Naive thymus-derived CD4-positive, alpha-beta T cell (primary cell): Measurements from ENCODE around the gene NPAS2. TPM values are rescaled to one million over a fixed set of nuclear protein-coding genes. Genes with fewer than 3 reads are reported as not detected.
A peak's percentile ranks its signal among the peaks of the same experiment; 100 is the strongest.

Source experiments
- ATAC-seq: fragments of 150-1000 bp; cut with Tn5 transposase; 2 replicates; pipeline ENCODE4 v1.10.0; 2021; ENCODE audit warnings: mild to moderate bottlenecking, moderate library complexity
- CTCF ChIA-PET: fragments of 350-600 bp; sonication (Branson Sonifier 250); formaldehyde crosslinking; loops from one replicate; lab custom pipeline; 2021; ENCODE audit warnings: antibody characterized with exemption; lab: Charles Lee
- POLR2A ChIA-PET: fragments of 350-600 bp; sonication (Branson Sonifier 250); formaldehyde crosslinking; loops from one replicate; lab custom pipeline; 2021; ENCODE audit warnings: antibody characterized with exemption, inconsistent platforms; lab: Charles Lee
- DNase-seq, 9 donors: peaks; one replicate each; pipeline versions ENCODE4 v3.0.0 to v3.0.0-alpha.2; 2020 to 2022; ENCODE audit warnings: mixed read lengths in 1 of 9
- H3K27ac ChIP-seq: one replicate; pipeline ENCODE4 v1.7.0; 2013; ENCODE audit warnings: mild to moderate bottlenecking, low read depth, low read length, moderate library complexity
- H3K27me3 ChIP-seq, 2 donors: one replicate each; pipeline ENCODE4 v1.7.0; 2013; ENCODE audit warnings: low read length in 2 of 2, mild to moderate bottlenecking in 2 of 2, moderate library complexity in 2 of 2; ENCODE audit not compliant: control insufficient read depth in 2 of 2, insufficient read depth in 2 of 2
- H3K36me3 ChIP-seq, 3 experiments: 1 replicate in 2 of 3; 2 replicates in 1 of 3; pipeline ENCODE4 v1.7.0; 2013; ENCODE audit warnings: low read length in 3 of 3, mild to moderate bottlenecking in 3 of 3, moderate library complexity in 1 of 3; ENCODE audit not compliant: insufficient read depth in 3 of 3, control insufficient read depth in 2 of 3
- H3K4me1 ChIP-seq, 2 donors: one replicate each; pipeline ENCODE4 v1.7.0; 2013; ENCODE audit warnings: low read length in 2 of 2, mild to moderate bottlenecking in 2 of 2, moderate library complexity in 1 of 2; ENCODE audit not compliant: control insufficient read depth in 2 of 2, insufficient read depth in 2 of 2
- H3K4me3 ChIP-seq: 2 replicates; pipeline ENCODE4 v1.7.0; 2013; ENCODE audit warnings: mild to moderate bottlenecking, low read length
- H3K9me3 ChIP-seq, 3 experiments: 1 replicate in 2 of 3; 2 replicates in 1 of 3; pipeline ENCODE4 v1.7.0; 2013; ENCODE audit warnings: low read length in 3 of 3; ENCODE audit not compliant: control insufficient read depth in 2 of 3
- H3K27ac Mint-ChIP-seq, 9 donors: one replicate each; pipeline ENCODE4 v1.8.0; 2020 to 2022; ENCODE audit warnings: mixed read lengths in 9 of 9, mild to moderate bottlenecking in 8 of 9, moderate library complexity in 5 of 9, inconsistent platforms in 2 of 9
- H3K27me3 Mint-ChIP-seq, 5 donors: one replicate each; pipeline ENCODE4 v1.8.0; 2021 to 2022; ENCODE audit warnings: mixed read lengths in 5 of 5, mild to moderate bottlenecking in 1 of 5
- H3K36me3 Mint-ChIP-seq, 5 donors: one replicate each; pipeline ENCODE4 v1.8.0; 2020 to 2022; ENCODE audit warnings: mixed read lengths in 5 of 5, mild to moderate bottlenecking in 3 of 5, inconsistent platforms in 1 of 5
- H3K4me1 Mint-ChIP-seq, 7 donors: one replicate each; pipeline ENCODE4 v1.8.0; 2020 to 2022; ENCODE audit warnings: mixed read lengths in 7 of 7, mild to moderate bottlenecking in 3 of 7, inconsistent platforms in 1 of 7
- H3K4me3 Mint-ChIP-seq, 10 donors: one replicate each; pipeline ENCODE4 v1.8.0; 2020 to 2022; ENCODE audit warnings: mild to moderate bottlenecking in 10 of 10, mixed read lengths in 10 of 10, moderate library complexity in 6 of 10, inconsistent platforms in 2 of 10
- H3K9me3 Mint-ChIP-seq, 11 donors: one replicate each; pipeline ENCODE4 v1.8.0; 2020 to 2022; ENCODE audit warnings: mixed read lengths in 11 of 11, mild to moderate bottlenecking in 4 of 11, inconsistent platforms in 1 of 11, moderate library complexity in 1 of 11
- intact Hi-C, 2 donors: fragments of 100-400 bp; cut with micrococcal nuclease; formaldehyde crosslinking; loops; one replicate each; pipeline ENCODE4 v1.15.1; 2023
- polyA plus RNA-seq, 2 donors: library from polyadenylated mRNA; unstranded; fragments of 300-500 nt; fragmentation: Illumina TruSeq; gene quantifications; one replicate each; pipeline ENCODE4 v1.2.3, GENCODE V29; 2021
- total RNA-seq, 6 experiments: library from RNA in 5 of 6; stranded (reverse) in 5 of 6; gene quantifications; 1 replicate in 5 of 6; 2 replicates in 1 of 6; pipeline ENCODE4 v1.2.3 and lab custom pipeline; 2021 to 2026

The NPAS2 gene
- total and polyA plus RNA-seq, 7 experiments from 2014 or later, result 1.2 to 15.0 (median 8.3) TPM

DNA sequence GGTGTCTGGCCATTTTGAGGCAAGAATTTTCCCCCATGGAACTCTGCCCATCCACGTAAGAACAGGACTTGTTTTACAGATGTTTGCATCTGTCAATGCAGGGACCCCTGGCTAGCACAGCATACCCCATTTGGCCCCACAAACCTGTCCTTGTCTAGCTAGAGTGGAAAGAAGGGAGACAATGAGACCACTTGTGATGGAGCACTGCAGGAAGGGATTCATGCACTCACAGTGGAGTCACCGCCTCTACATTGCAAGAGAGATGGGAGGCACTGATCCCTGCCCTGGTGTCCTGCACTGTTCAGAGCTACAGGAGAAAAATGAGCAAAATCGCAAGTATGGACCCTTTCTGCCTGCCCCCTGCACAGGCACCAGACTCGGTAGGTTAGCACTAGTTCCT is 32.5 kb downstream of the NPAS2 start:
- Mint-ChIP-seq H3K27ac (no peak overlapping the region), H3K4me3 (no peak overlapping the region), H3K9me3 (no peaks in the 10 kb centered on the region), H3K27me3 (peaks cover 0 to 13% (median 0%) of the 10 kb centered on the region in 5 donors), H3K36me3 (peaks cover 0 to 4% (median 3%) of the 10 kb centered on the region in 5 donors), H3K4me1 (peaks cover 0 to 24% (median 4%) of the 10 kb centered on the region in 7 donors)
- no peaks in the 10 kb centered on the region for H3K36me3 ChIP-seq
- no peak overlapping the region for H3K4me3 ChIP-seq
- H3K27me3 ChIP-seq, result no peaks in the 10 kb centered on the region
- no peaks in the 10 kb centered on the region for H3K4me1 ChIP-seq
- ChIA-PET POLR2A (no interaction called here), CTCF (interaction anchor here (1.0 kb wide), 1 partner anchor 11 kb away, joined by 3 read pairs; no protein-coding TSS in a partner anchor)
- ATAC-seq (no peak), DNase-seq (no peak)
- intact Hi-C loops, result no loop called here
- H3K9me3 ChIP-seq, result no peaks in the 10 kb centered on the region
- no peak overlapping the region for H3K27ac ChIP-seq

DNA sequence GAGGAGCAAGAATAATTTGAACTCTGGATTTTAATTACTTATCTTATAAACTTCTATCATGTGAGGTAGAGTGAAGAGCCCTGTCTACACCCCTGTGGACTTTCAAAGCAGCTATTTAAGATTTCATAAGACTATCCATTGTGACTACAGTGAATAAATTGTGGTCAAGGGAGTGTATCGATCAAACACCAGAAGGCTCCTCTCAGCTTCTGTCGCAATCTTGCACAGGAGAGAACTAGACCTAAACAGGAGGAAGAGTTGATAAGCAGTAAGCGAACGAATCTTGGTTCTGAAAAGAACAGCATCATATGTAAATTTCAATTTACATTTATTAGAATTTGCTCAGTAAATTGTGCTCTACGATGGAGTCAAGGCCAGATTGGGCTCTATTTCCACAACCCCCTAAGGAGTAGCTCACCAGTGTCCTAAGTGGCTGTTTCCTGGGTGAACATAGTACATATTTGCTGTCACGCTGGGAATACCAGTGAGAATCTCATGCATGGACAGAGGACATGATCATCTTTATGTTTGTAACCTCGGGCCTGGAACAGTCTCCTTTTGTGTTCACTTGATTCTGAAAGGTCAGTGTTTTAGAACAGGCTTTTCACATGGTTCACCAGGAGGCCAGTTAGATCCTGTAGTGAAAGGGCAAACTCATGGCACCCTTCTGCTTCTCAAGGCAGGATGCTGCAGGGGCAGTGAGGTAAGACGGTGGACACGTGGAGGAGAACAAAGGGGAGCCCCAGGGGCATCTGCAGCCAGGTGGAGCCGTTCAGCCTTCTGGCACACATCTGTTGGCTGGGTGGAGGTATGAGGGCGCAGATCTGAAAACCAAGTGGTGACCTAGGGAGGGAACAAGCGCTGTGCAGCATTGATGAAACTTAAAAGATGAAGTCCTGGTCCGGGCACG is 33.3 kb downstream of the NPAS2 start:
- no peak overlapping the region for H3K27ac Mint-ChIP-seq
- intact Hi-C loops, result no loop called here
- Histone ChIP-seq H3K4me1 (no peaks in the 10 kb centered on the region), H3K9me3 (no peaks in the 10 kb centered on the region), H3K27me3 (no peaks in the 10 kb centered on the region), H3K36me3 (no peaks in the 10 kb centered on the region), H3K4me3 (no peak overlapping the region), H3K27ac (no peak overlapping the region)
- H3K9me3 Mint-ChIP-seq, result no peaks in the 10 kb centered on the region
- ChIA-PET CTCF (interaction anchor here (1.0 kb wide), 1 partner anchor 10 kb away, joined by 3 read pairs; no protein-coding TSS in a partner anchor), POLR2A (no interaction called here)
- H3K4me1 Mint-ChIP-seq, result peaks cover 0 to 24% (median 5%) of the 10 kb centered on the region in 7 donors
- DNase-seq, result no peak
- ATAC-seq, result no peak
- no peak overlapping the region for H3K4me3 Mint-ChIP-seq
- H3K36me3 Mint-ChIP-seq, result peaks cover 0 to 4% (median 0%) of the 10 kb centered on the region in 5 donors
- H3K27me3 Mint-ChIP-seq, result peaks cover 0 to 13% (median 0%) of the 10 kb centered on the region in 5 donors

DNA sequence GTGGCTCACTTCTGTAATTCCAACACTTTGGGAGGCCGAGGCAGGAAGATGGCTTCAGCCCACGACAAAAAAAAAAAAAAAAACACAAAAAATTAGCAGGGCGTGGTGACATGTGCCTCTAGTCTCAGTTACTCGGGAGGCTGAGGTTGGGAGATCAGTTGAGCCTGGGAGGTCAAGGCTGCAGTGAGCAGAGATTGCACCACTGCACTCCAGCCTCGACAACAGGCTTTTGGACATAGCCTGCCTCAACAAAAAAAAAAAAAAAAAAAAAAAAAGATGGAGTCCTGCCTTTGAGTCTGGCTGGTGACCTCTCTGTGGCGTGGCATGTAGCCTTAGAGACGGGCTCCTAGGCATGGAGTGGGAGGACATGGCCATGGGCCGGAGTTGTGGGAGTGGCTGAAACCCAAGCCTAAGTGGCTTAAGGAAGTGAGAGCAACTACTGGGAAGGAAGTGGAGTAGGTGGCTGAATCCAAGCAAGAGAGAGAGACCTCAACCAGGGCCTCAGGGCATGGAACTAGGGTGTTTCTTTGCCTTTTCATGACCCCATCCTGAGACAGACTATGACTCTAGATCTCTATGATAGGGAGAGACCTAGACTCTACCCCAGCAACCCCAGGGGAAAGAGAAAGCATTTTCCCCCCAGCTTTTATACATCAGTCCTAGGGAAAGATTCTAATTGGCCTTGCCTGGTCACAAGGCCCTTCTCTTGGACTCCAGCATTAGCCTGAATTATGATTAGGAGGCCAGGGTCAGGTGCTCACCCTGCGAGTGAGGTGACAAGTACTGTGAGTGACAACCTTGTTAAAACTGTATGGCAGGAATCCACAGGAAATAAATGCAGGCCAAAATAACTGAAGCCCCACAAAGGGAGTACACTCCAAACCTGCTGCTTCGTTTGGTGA is 34.2 kb downstream of the NPAS2 start:
- intact Hi-C loops, result no loop called here
- H3K27ac Mint-ChIP-seq, result no peak overlapping the region
- POLR2A ChIA-PET, result no interaction called here

DNA sequence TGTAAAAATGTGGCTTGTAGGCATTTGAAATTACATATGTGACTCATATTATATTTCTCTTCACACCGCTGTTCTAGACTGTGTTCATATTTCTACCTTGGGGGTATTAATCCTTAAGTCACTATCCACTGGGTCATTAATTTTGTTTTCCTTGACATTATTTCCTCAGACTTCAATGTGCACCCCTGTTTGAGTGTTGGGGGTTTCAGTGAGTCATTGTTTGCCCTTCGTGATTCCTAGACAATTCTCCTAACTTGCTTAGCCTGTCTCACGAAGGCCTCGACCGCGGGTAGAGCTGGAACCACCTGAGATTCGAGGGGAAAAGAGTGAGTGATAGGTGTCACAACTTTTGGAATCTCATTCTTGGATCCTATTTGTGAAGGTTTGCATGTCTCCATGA is 35.1 kb downstream of the NPAS2 start:
- H3K4me3 Mint-ChIP-seq, result no peak overlapping the region
- Histone ChIP-seq H3K4me3 (no peak overlapping the region), H3K9me3 (no peaks in the 10 kb centered on the region), H3K4me1 (no peaks in the 10 kb centered on the region), H3K27me3 (no peaks in the 10 kb centered on the region), H3K36me3 (no peaks in the 10 kb centered on the region), H3K27ac (no peak overlapping the region)
- H3K27me3 Mint-ChIP-seq, result peaks cover 0 to 4% (median 0%) of the 10 kb centered on the region in 5 donors
- H3K4me1 Mint-ChIP-seq, result peaks cover 0 to 27% (median 7%) of the 10 kb centered on the region in 7 donors
- no peaks in the 10 kb centered on the region for H3K9me3 Mint-ChIP-seq
- ATAC-seq (no peak), DNase-seq (no peak)
- POLR2A ChIA-PET, result no interaction called here
- intact Hi-C loops, result no loop called here
- CTCF ChIA-PET, result no interaction called here
- H3K27ac Mint-ChIP-seq, result no peak overlapping the region
- peaks cover 0 to 4% (median 0%) of the 10 kb centered on the region in 5 donors for H3K36me3 Mint-ChIP-seq

More for the DNA sequence above, 34.2 kb downstream of the NPAS2 start:
- Histone ChIP-seq H3K36me3 (no peaks in the 10 kb centered on the region), H3K27ac (no peak overlapping the region), H3K4me3 (no peak overlapping the region), H3K27me3 (no peaks in the 10 kb centered on the region), H3K4me1 (no peaks in the 10 kb centered on the region), H3K9me3 (no peaks in the 10 kb centered on the region)
- CTCF ChIA-PET, result no interaction called here
- Mint-ChIP-seq H3K4me1 (peaks cover 0 to 25% (median 7%) of the 10 kb centered on the region in 7 donors), H3K4me3 (no peak overlapping the region), H3K27me3 (peaks cover 0 to 9% (median 0%) of the 10 kb centered on the region in 5 donors), H3K36me3 (peaks cover 0 to 4% (median 0%) of the 10 kb centered on the region in 5 donors), H3K9me3 (no peaks in the 10 kb centered on the region)
- peak; percentile 41 for ATAC-seq
- DNase-seq, result no peak

DNA sequence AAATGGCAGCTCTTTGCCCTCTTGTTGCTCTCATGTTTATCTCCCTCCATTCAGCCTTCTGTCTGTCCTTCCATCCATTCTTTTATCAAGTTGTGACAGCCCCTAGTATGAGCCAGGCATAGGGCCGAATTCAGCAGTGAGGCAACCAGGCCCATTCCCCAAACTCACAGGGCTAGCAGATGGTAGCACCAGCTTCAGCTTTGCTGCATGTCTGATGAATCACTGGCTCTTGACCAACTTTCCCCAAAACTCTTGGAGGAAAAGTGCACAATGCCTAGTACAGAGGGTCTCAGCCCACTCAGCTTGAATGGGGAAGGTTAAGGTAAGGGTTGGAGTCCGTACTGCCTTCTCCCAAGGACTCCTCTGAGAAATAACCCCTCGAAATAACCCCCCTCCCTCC is 35.7 kb downstream of the NPAS2 start:
- H3K4me1 Mint-ChIP-seq, result peaks cover 0 to 23% (median 7%) of the 10 kb centered on the region in 7 donors
- ChIA-PET CTCF (no interaction called here), POLR2A (interaction anchor here (1.2 kb wide), 1 partner anchor 27 kb away, joined by 4 read pairs; no protein-coding TSS in a partner anchor)
- H3K27me3 Mint-ChIP-seq, result peaks cover 0 to 4% (median 0%) of the 10 kb centered on the region in 5 donors
- no peaks in the 10 kb centered on the region for H3K4me1 ChIP-seq
- no peaks in the 10 kb centered on the region for H3K36me3 ChIP-seq
- no peak overlapping the region for H3K4me3 Mint-ChIP-seq
- ATAC-seq (no peak), DNase-seq (no peak)
- no peak overlapping the region for H3K27ac ChIP-seq
- no peaks in the 10 kb centered on the region for H3K9me3 Mint-ChIP-seq
- H3K27me3 ChIP-seq, result no peaks in the 10 kb centered on the region
- no peaks in the 10 kb centered on the region for H3K9me3 ChIP-seq
- no peak overlapping the region for H3K4me3 ChIP-seq
- H3K27ac Mint-ChIP-seq, result no peak overlapping the region
- intact Hi-C loops, result no loop called here
- H3K36me3 Mint-ChIP-seq, result peaks cover 0 to 4% (median 0%) of the 10 kb centered on the region in 5 donors

DNA sequence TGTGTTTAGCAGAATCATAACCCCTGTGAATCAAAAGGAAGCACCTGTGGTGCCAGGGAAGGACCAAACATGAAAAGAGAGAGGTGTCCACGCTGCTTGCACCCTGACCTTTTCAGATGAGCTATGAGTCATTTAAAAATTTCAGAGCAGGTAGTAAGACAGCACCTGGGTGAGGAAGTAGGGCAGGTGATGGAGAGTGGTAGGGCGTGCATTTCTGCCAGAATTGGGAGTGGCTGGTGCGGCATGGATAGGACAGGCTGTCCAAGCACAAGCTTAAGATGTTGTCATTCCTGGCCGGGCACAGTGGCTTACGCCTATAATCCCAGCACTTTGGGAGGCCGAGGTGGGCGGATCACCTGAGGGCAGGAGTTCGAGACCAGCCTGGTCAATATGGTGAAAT is 36.8 kb downstream of the NPAS2 start:
- no peak overlapping the region for H3K4me3 Mint-ChIP-seq
- Histone ChIP-seq H3K4me1 (no peaks in the 10 kb centered on the region), H3K27me3 (no peaks in the 10 kb centered on the region), H3K9me3 (no peaks in the 10 kb centered on the region), H3K36me3 (no peaks in the 10 kb centered on the region), H3K27ac (no peak overlapping the region), H3K4me3 (no peak overlapping the region)
- no peaks in the 10 kb centered on the region for H3K9me3 Mint-ChIP-seq
- no peak for DNase-seq
- ATAC-seq, result no peak
- ChIA-PET POLR2A (interaction anchor here (1.2 kb wide), 1 partner anchor 28 kb away, joined by 4 read pairs; no protein-coding TSS in a partner anchor), CTCF (no interaction called here)
- peaks cover 0 to 4% (median 0%) of the 10 kb centered on the region in 5 donors for H3K27me3 Mint-ChIP-seq
- no peak overlapping the region for H3K27ac Mint-ChIP-seq
- H3K4me1 Mint-ChIP-seq, result peaks cover 4 to 26% (median 11%) of the 10 kb centered on the region in 7 donors
- peaks cover 0 to 6% (median under 1%) of the 10 kb centered on the region in 5 donors for H3K36me3 Mint-ChIP-seq
- intact Hi-C loops, result no loop called here
